ENCODE results near the gene PLXNB2. TPM values are rescaled to one million over a fixed set of nuclear protein-coding genes. Genes with fewer than 3 reads are reported as not detected.
A peak's percentile ranks its signal among the peaks of the same experiment; 100 is the strongest.

Gene PLXNB2
- total and polyA plus RNA-seq, 8 donors: 89.3 to 216 (median 128) TPM

- no peak for DNase-seq
- peaks cover 15 to 37% (median 18%) of the 10 kb centered on the region in 3 donors for H3K4me1 ChIP-seq
- no peak for ATAC-seq
- WGBS, 2 donors: 82 to 83% methylated on average over 20 of the region's 20 CpGs
- no peaks in the 10 kb centered on the region for H3K9me3 ChIP-seq
- H3K36me3 ChIP-seq: no peaks in the 10 kb centered on the region
- H3K27me3 ChIP-seq: no peaks in the 10 kb centered on the region
- intact Hi-C loops (cut with DNase I): loop anchor here in 2 of 3 donors (5.0 to 10.0 kb wide), 2 partner anchors 258 to 261 kb away; partner anchors contain the start of genes LMF2 (in 2 of the 2) and NCAPH2 (in 2 of the 2)
- H3K27ac ChIP-seq: no peak overlapping the region
- no peak for FAIRE-seq
- no peak for TF ChIP-seq CTCF (IDR thresholded peaks at IDR 0.05)
- peak overlapping the region in 1 of 4 donors; percentile 70 for H3K4me3 ChIP-seq
Observed at GRCh38 chr22:50246242-50247175, 60.9 kb downstream of the PLXNB2 start.

GRCh38 chr22:50245214-50246072, 62.0 kb downstream of the PLXNB2 start:
- FAIRE-seq (no peak), ATAC-seq (peak; percentile 19 to 48 (median 24)), DNase-seq (peak in 1 of 6 donors; percentile 67)
- Histone ChIP-seq H3K27ac (peak overlapping the region; percentile 78 to 91 (median 84)), H3K4me3 (peak overlapping the region; percentile 70 to 96 (median 86)), H3K36me3 (no peaks in the 10 kb centered on the region), H3K27me3 (no peaks in the 10 kb centered on the region), H3K9me3 (no peaks in the 10 kb centered on the region), H3K4me1 (peaks cover 17 to 38% (median 24%) of the 10 kb centered on the region in 3 donors)
- TF ChIP-seq CTCF (IDR thresholded peaks at IDR 0.05): no peak
- 10 to 20% methylated on average over 31 to 53 of the region's 53 CpGs for WGBS, 2 donors
- intact Hi-C loops (cut with DNase I): loop anchor here in 2 of 3 donors (5.0 to 10.0 kb wide), 2 partner anchors 259 to 262 kb away; partner anchors contain the start of genes LMF2 (in 2 of the 2) and NCAPH2 (in 2 of the 2)

GRCh38 chr22:50244420-50245213, 62.8 kb downstream of the PLXNB2 start, which contains the start of gene TUBGCP6:
Gene TUBGCP6 (minus strand): TSS chr22:50245023. CDS start chr22:50244459, 564 bp downstream.
- intact Hi-C loops (cut with DNase I): loop anchor here in 2 of 3 donors (5.0 to 10.0 kb wide), 2 partner anchors 260 to 263 kb away; partner anchors contain the start of genes LMF2 (in 2 of the 2) and NCAPH2 (in 2 of the 2)
- FAIRE-seq (no peak), DNase-seq (peak; percentile 89 to 98 (median 93)), ATAC-seq (peak; percentile 89 to 94 (median 91))
- 0% methylated on average over 68 to 76 of the region's 76 CpGs for WGBS, 2 donors
- peak in 1 of 4 donors; percentile 29 for TF ChIP-seq CTCF (IDR thresholded peaks at IDR 0.05)
- Histone ChIP-seq H3K36me3 (peaks cover 0 to 1% (median 0%) of the 10 kb centered on the region in 3 donors), H3K4me3 (peak within 1 kb of the TSS; percentile 70 to 96 (median 86)), H3K27ac (peak within 1 kb of the TSS; percentile 78 to 91 (median 84)), H3K9me3 (no peaks in the 10 kb centered on the region), H3K4me1 (peaks cover 10 to 30% (median 15%) of the 10 kb centered on the region in 3 donors), H3K27me3 (no peaks in the 10 kb centered on the region)
